ENCODE results near the gene PLCB2.

DNA sequence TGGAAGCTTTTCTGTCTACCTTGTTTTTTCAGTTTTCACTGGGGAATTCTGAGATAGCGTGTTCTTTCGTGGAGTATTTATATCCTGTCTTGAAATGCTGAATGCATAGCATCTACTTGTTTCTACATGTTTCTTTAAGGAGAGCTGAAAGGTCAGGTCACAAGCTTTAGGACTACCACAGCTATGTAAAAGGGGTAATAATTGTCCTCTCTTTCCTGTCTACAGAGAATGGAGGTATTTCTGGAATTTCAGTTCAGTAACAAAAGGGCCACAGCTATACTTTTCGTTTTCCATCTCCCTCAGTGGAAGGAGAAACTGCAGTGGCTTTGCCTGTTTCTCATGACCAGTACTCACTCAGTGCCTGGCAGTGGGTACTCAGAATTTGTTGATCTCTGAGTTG is 20.4 kb upstream of the PLCB2 start:
- TF ChIP-seq, protein P1, sequence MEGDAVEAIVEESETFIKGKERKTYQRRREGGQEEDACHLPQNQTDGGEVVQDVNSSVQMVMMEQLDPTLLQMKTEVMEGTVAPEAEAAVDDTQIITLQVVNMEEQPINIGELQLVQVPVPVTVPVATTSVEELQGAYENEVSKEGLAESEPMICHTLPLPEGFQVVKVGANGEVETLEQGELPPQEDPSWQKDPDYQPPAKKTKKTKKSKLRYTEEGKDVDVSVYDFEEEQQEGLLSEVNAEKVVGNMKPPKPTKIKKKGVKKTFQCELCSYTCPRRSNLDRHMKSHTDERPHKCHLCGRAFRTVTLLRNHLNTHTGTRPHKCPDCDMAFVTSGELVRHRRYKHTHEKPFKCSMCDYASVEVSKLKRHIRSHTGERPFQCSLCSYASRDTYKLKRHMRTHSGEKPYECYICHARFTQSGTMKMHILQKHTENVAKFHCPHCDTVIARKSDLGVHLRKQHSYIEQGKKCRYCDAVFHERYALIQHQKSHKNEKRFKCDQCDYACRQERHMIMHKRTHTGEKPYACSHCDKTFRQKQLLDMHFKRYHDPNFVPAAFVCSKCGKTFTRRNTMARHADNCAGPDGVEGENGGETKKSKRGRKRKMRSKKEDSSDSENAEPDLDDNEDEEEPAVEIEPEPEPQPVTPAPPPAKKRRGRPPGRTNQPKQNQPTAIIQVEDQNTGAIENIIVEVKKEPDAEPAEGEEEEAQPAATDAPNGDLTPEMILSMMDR (IDR thresholded peaks at IDR 0.05; ENCODE audit: insufficient read depth, low read depth, low read length): no peak
- TF ChIP-seq EZH2 (IDR thresholded peaks at IDR 0.05; ENCODE audit: insufficient read depth, low read length): no peak

Data from astrocyte (in vitro differentiated cells and primary cell).